GM23338 (cell line): ENCODE data around the gene PKD1L1. TPM values are rescaled to one million over a fixed set of nuclear protein-coding genes. Genes with fewer than 3 reads are reported as not detected.
"Not testable (repeated sequence)": the region's sequence is repeated elsewhere in the genome, so short reads cannot be mapped to it uniquely, and the experiment has no call there.

ENCODE experiments used
- ATAC-seq: fragments of 200-7000 bp; cut with Tn5 transposase; 3 replicates; pipeline ENCODE4 v1.9.1; 2020
- DNase-seq: peaks from one replicate; pipeline ENCODE4 v3.0.0-alpha.2; 2015; ENCODE audit warnings: low spot score
- H2AFZ ChIP-seq: fragments of 200-600 bp; sonication (generic); 2 replicates; pipeline ENCODE4 v1.8.0; 2016; ENCODE audit warnings: antibody characterized with exemption, mild to moderate bottlenecking, moderate library complexity
- H3F3A ChIP-seq: fragments of 200-600 bp; sonication (generic); replicated peaks from 2 replicates; pipeline ENCODE4 v1.8.0; 2017; ENCODE audit warnings: antibody characterized with exemption, mixed run types, low read depth
- H3K27ac ChIP-seq: fragments of 200-600 bp; sonication (generic); 2 replicates; pipeline ENCODE4 v1.6.1; 2016; ENCODE audit warnings: low read depth
- H3K27me3 ChIP-seq: fragments of 200-600 bp; sonication (generic); 2 replicates; pipeline ENCODE4 v1.8.0; 2016; ENCODE audit warnings: mild to moderate bottlenecking, mixed run types, moderate library complexity; ENCODE audit not compliant: insufficient read depth
- H3K36me3 ChIP-seq: fragments of 200-600 bp; sonication (generic); 2 replicates; pipeline ENCODE4 v1.8.0; 2016; ENCODE audit warnings: mild to moderate bottlenecking; ENCODE audit not compliant: insufficient read depth
- H3K4me1 ChIP-seq: fragments of 200-600 bp; sonication (generic); 2 replicates; pipeline ENCODE4 v1.8.0; 2016; ENCODE audit warnings: mild to moderate bottlenecking, moderate library complexity; ENCODE audit not compliant: insufficient read depth
- H3K4me2 ChIP-seq: fragments of 200-600 bp; sonication (generic); 2 replicates; pipeline ENCODE4 v1.7.1; 2017; ENCODE audit warnings: mixed run types
- H3K4me3 ChIP-seq: fragments of 200-600 bp; sonication (generic); 2 replicates; pipeline ENCODE4 v1.6.1; 2016; ENCODE audit warnings: mixed run types
- H3K79me2 ChIP-seq: fragments of 200-600 bp; sonication (generic); replicated peaks from 2 replicates; pipeline ENCODE4 v1.8.0; 2017; ENCODE audit warnings: mild to moderate bottlenecking; ENCODE audit not compliant: insufficient read depth
- H3K9me2 ChIP-seq: fragments of 200-600 bp; sonication (generic); 2 replicates; pipeline ENCODE4 v1.8.0; 2017; ENCODE audit not compliant: insufficient read depth
- H4K20me1 ChIP-seq: fragments of 200-600 bp; sonication (generic); replicated peaks from 2 replicates; pipeline ENCODE4 v1.8.0; 2017; ENCODE audit warnings: mild to moderate bottlenecking; ENCODE audit not compliant: insufficient read depth
- H3K27ac Mint-ChIP-seq: 2 replicates; pipeline ENCODE4 v1.8.0; 2020; ENCODE audit warnings: inconsistent platforms, mild to moderate bottlenecking, moderate library complexity, mixed read lengths
- H3K27me3 Mint-ChIP-seq: 3 replicates; pipeline ENCODE4 v1.8.0; 2022; ENCODE audit warnings: low read depth, mild to moderate bottlenecking, moderate library complexity, mixed read lengths, inconsistent platforms; ENCODE audit not compliant: insufficient read depth, poor library complexity
- H3K36me3 Mint-ChIP-seq: 3 replicates; pipeline ENCODE4 v1.8.0; 2021; ENCODE audit warnings: low read depth, mild to moderate bottlenecking, inconsistent platforms, moderate library complexity, mixed read lengths
- H3K4me1 Mint-ChIP-seq: 3 replicates; pipeline ENCODE4 v1.8.0; 2020; ENCODE audit warnings: mild to moderate bottlenecking, inconsistent platforms, mixed read lengths
- H3K4me3 Mint-ChIP-seq: 3 replicates; pipeline ENCODE4 v1.8.0; 2021; ENCODE audit warnings: moderate library complexity, mild to moderate bottlenecking, inconsistent platforms, mixed read lengths
- H3K9me3 Mint-ChIP-seq: 3 replicates; pipeline ENCODE4 v1.8.0; 2020; ENCODE audit warnings: moderate library complexity, mild to moderate bottlenecking, inconsistent platforms, mixed read lengths
- CREB1 ChIP-seq: fragments of 250-450 bp; sonication (Bioruptor Pico); IDR thresholded peaks from 2 replicates; pipeline ENCODE4 v1.5.0; 2020; ENCODE audit warnings: low read depth, mild to moderate bottlenecking, moderate library complexity
- EZH2phosphoT487 ChIP-seq: fragments of 200-600 bp; sonication (generic); IDR thresholded peaks from one replicate; pipeline ENCODE4 v1.8.1; 2018; ENCODE audit warnings: antibody characterized with exemption; ENCODE audit not compliant: unreplicated experiment
- JUNB ChIP-seq: IDR thresholded peaks from one replicate; pipeline ENCODE4 v1.6.1; 2016; ENCODE audit warnings: antibody characterized with exemption; ENCODE audit not compliant: unreplicated experiment
- NANOG ChIP-seq: IDR thresholded peaks from 2 replicates; pipeline ENCODE4 v1.6.1; 2016; ENCODE audit warnings: antibody characterized with exemption, borderline replicate concordance
- POLR2AphosphoS5 ChIP-seq: IDR thresholded peaks from 2 replicates; pipeline ENCODE4 v1.6.1; 2016; ENCODE audit warnings: antibody characterized with exemption, low read depth
- STAT1 ChIP-seq: IDR thresholded peaks from one replicate; pipeline ENCODE4 v1.6.1; 2016; ENCODE audit warnings: antibody characterized with exemption; ENCODE audit not compliant: unreplicated experiment
- ZNF114 ChIP-seq: fragments of 250-450 bp; sonication (Bioruptor Pico); IDR thresholded peaks from 2 replicates; pipeline ENCODE4 v1.5.0; 2020; ENCODE audit warnings: mild to moderate bottlenecking, moderate library complexity
- ZNF331 ChIP-seq: fragments of 250-450 bp; sonication (Bioruptor Pico); IDR thresholded peaks from 2 replicates; pipeline ENCODE4 v1.5.0; 2020; ENCODE audit warnings: low read depth, mild to moderate bottlenecking, moderate library complexity
- polyA plus RNA-seq: library from polyadenylated mRNA; unstranded; fragments of >200 nt; fragmentation: Nextera tagmentation; extraction: Ambion mirVana; gene quantifications from 2 replicates; pipeline ENCODE4 v1.2.1, GENCODE V29; 2016
- total RNA-seq: library from RNA; depleted of rRNA; stranded (reverse); fragments of >200 nt; shearing (Covaris generic); gene quantifications from 2 replicates; pipeline ENCODE4 v1.2.3, GENCODE V29; 2014
- TF ChIP-seq, protein P1 (sequence below), 2 experiments: fragments of 200-600 bp in 1 of 2; sonication (generic) in 1 of 2; conservative IDR thresholded peaks; 2 replicates each; pipeline versions ENCODE4 v1.5.1 to v1.6.1; 2016 to 2017; ENCODE audit warnings: antibody characterized with exemption in 2 of 2, low read depth in 2 of 2, mild to moderate bottlenecking in 2 of 2, moderate library complexity in 1 of 2
- TF ChIP-seq, protein P2 (sequence below): IDR thresholded peaks from one replicate; pipeline ENCODE4 v1.6.1; 2018; ENCODE audit warnings: antibody characterized with exemption; ENCODE audit not compliant: unreplicated experiment
- TF ChIP-seq, protein P3 (sequence below): IDR thresholded peaks from 2 replicates; pipeline ENCODE4 v1.6.1; 2016; ENCODE audit warnings: antibody characterized with exemption

The PKD1L1 gene
- total and polyA plus RNA-seq, 2 experiments from 2014 or later = 0.03 TPM; not detected in 1

DNA sequence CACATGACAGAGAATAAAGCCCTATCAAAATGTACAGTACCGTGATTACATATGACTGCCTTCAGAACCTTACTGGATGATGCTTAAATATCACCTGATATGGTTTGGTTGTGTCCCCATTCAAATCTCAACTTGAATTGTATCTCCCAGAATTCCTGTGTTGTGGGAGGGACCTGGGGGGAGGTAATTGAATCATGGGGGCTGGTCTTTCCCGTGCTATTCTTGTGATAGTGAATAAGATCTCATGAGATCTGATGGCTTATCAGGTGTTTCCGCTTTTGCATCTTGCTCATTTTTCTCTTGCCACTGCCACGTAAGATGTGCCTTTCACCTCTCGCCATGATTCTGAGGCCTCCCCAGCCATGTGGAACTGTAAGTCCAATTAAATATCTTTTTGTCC lies 155.1 kb downstream of the PKD1L1 start:
- not testable (repeated sequence) for H3K27me3 ChIP-seq, H3K4me3 ChIP-seq, H3K4me1 ChIP-seq, H3K9me2 ChIP-seq, H3K27me3 Mint-ChIP-seq, H2AFZ ChIP-seq, H3K36me3 Mint-ChIP-seq, H3K4me2 ChIP-seq, H3K27ac Mint-ChIP-seq, H3F3A ChIP-seq, H3K4me3 Mint-ChIP-seq, H3K36me3 ChIP-seq, H3K9me3 Mint-ChIP-seq, H3K4me1 Mint-ChIP-seq, DNase-seq, H3K79me2 ChIP-seq, ATAC-seq, H4K20me1 ChIP-seq, H3K27ac ChIP-seq

DNA sequence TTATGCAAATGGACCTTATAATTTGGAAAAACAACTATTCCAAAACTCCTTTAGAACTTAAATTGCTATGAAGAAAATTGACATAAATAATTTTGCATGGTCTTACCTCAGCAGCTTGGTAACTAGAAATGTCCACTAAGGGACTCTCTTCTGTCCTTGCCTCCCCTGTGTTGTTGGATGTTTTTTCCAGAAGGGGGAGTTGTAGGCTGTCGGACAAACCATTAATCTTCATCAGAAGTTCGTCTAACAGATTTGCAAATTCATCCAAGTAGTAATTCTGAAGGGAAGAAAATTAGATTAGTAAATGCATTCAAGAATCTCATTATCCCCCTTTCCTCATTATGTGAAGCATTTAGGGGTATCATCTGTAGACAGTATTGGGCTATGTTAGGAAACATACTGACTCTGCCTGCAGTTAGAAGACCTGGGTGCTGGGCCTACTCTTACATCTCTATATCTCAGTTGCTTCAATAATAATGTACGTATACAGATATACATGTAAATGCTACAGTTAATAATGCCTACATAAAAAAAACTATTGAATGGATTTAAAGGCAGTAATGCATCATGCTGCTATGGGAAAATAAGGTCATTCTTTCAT lies 155.6 kb downstream of the PKD1L1 start:
- no peaks in the 10 kb centered on the region for H3K9me2 ChIP-seq
- H3K27me3 ChIP-seq = no peaks in the 10 kb centered on the region
- no peak overlapping the region for H3K27ac Mint-ChIP-seq
- no peaks in the 10 kb centered on the region for H3F3A ChIP-seq
- H3K4me2 ChIP-seq = no peak overlapping the region
- H3K27ac ChIP-seq = no peak overlapping the region
- H2AFZ ChIP-seq = no peak overlapping the region
- DNase-seq (peak; percentile 48), ATAC-seq (peak; percentile 56)
- no peak overlapping the region for H3K4me3 ChIP-seq
- no peaks in the 10 kb centered on the region for H3K36me3 Mint-ChIP-seq
- no peaks in the 10 kb centered on the region for H3K4me1 ChIP-seq
- H4K20me1 ChIP-seq = no peaks in the 10 kb centered on the region
- 0 out of 3 replicates have a peak, but pooled peaks cover 2% of the 10 kb centered on the region for H3K9me3 Mint-ChIP-seq
- no peaks in the 10 kb centered on the region for H3K36me3 ChIP-seq
- H3K4me1 Mint-ChIP-seq = no peaks in the 10 kb centered on the region
- no peaks in the 10 kb centered on the region for H3K79me2 ChIP-seq
- H3K4me3 Mint-ChIP-seq = no peak overlapping the region
- TF ChIP-seq, protein P1, sequence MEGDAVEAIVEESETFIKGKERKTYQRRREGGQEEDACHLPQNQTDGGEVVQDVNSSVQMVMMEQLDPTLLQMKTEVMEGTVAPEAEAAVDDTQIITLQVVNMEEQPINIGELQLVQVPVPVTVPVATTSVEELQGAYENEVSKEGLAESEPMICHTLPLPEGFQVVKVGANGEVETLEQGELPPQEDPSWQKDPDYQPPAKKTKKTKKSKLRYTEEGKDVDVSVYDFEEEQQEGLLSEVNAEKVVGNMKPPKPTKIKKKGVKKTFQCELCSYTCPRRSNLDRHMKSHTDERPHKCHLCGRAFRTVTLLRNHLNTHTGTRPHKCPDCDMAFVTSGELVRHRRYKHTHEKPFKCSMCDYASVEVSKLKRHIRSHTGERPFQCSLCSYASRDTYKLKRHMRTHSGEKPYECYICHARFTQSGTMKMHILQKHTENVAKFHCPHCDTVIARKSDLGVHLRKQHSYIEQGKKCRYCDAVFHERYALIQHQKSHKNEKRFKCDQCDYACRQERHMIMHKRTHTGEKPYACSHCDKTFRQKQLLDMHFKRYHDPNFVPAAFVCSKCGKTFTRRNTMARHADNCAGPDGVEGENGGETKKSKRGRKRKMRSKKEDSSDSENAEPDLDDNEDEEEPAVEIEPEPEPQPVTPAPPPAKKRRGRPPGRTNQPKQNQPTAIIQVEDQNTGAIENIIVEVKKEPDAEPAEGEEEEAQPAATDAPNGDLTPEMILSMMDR (conservative IDR thresholded peaks at IDR 0.05; ENCODE audit: low read depth in 2 of 2) = peak; percentile 65 to 70
- TF ChIP-seq JUNB = no peak
- H3K27me3 Mint-ChIP-seq = no peaks in the 10 kb centered on the region

DNA sequence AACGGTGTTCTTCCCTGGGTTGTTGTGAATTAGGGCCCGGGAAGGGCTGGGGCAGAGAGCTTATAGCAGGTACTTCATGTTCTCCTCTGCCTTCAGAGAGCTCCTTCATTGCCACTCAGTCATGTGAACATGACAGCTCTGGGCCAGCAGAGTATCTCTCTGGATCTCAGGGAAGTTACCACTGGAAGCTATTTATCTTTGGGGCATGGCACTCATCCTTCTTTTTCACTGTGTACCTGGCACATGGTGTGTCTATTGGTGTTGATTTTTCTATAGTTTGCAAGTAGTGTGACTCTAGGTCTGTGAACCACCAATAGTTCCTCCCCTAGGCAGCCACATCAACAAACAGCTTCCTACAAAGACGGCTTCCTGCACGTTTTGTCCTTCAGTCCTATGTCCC lies 156.6 kb downstream of the PKD1L1 start:
- Histone ChIP-seq H3K4me1 (no peaks in the 10 kb centered on the region), H3K4me3 (no peak overlapping the region), H2AFZ (0 out of 2 replicates have a peak overlapping the region, but pooled peaks have one; percentile 32), H3K4me2 (no peak overlapping the region), H3K27ac (no peak overlapping the region), H3F3A (no peaks in the 10 kb centered on the region), H3K27me3 (no peaks in the 10 kb centered on the region), H3K36me3 (no peaks in the 10 kb centered on the region), H3K9me2 (no peaks in the 10 kb centered on the region), H3K79me2 (no peaks in the 10 kb centered on the region), H4K20me1 (no peaks in the 10 kb centered on the region)
- H3K4me1 Mint-ChIP-seq = peaks cover 2% of the 10 kb centered on the region; the same call in 1 of the 3 replicates
- H3K27ac Mint-ChIP-seq = no peak overlapping the region
- H3K27me3 Mint-ChIP-seq = no peaks in the 10 kb centered on the region
- no peak overlapping the region for H3K4me3 Mint-ChIP-seq
- ATAC-seq (no peak), DNase-seq (no peak)
- no peaks in the 10 kb centered on the region for H3K36me3 Mint-ChIP-seq
- 0 out of 3 replicates have a peak, but pooled peaks cover 2% of the 10 kb centered on the region for H3K9me3 Mint-ChIP-seq
- no peak for TF ChIP-seq CREB1 (CRISPR knock-in tag)
- no peak for TF ChIP-seq ZNF331
- TF ChIP-seq, protein P2, sequence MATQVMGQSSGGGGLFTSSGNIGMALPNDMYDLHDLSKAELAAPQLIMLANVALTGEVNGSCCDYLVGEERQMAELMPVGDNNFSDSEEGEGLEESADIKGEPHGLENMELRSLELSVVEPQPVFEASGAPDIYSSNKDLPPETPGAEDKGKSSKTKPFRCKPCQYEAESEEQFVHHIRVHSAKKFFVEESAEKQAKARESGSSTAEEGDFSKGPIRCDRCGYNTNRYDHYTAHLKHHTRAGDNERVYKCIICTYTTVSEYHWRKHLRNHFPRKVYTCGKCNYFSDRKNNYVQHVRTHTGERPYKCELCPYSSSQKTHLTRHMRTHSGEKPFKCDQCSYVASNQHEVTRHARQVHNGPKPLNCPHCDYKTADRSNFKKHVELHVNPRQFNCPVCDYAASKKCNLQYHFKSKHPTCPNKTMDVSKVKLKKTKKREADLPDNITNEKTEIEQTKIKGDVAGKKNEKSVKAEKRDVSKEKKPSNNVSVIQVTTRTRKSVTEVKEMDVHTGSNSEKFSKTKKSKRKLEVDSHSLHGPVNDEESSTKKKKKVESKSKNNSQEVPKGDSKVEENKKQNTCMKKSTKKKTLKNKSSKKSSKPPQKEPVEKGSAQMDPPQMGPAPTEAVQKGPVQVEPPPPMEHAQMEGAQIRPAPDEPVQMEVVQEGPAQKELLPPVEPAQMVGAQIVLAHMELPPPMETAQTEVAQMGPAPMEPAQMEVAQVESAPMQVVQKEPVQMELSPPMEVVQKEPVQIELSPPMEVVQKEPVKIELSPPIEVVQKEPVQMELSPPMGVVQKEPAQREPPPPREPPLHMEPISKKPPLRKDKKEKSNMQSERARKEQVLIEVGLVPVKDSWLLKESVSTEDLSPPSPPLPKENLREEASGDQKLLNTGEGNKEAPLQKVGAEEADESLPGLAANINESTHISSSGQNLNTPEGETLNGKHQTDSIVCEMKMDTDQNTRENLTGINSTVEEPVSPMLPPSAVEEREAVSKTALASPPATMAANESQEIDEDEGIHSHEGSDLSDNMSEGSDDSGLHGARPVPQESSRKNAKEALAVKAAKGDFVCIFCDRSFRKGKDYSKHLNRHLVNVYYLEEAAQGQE = no peak
- no peak for TF ChIP-seq ZNF114 (CRISPR knock-in tag)
- no peak for TF ChIP-seq POLR2AphosphoS5
- no peak for TF ChIP-seq JUNB
- no peak for TF ChIP-seq STAT1
- TF ChIP-seq, protein P1 (conservative IDR thresholded peaks at IDR 0.05; ENCODE audit: low read depth in 2 of 2) = no peak
- TF ChIP-seq, protein P3, sequence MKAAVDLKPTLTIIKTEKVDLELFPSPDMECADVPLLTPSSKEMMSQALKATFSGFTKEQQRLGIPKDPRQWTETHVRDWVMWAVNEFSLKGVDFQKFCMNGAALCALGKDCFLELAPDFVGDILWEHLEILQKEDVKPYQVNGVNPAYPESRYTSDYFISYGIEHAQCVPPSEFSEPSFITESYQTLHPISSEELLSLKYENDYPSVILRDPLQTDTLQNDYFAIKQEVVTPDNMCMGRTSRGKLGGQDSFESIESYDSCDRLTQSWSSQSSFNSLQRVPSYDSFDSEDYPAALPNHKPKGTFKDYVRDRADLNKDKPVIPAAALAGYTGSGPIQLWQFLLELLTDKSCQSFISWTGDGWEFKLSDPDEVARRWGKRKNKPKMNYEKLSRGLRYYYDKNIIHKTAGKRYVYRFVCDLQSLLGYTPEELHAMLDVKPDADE = no peak
- no peak for TF ChIP-seq EZH2phosphoT487
- TF ChIP-seq NANOG = no peak
